ACHN (cell line): ENCODE results near the gene ZCCHC14.
"Not testable (repeated sequence)": the region's sequence is repeated elsewhere in the genome, so short reads cannot be mapped to it uniquely, and the experiment has no call there.

ENCODE experiments used
- DNase-seq: peaks from one replicate; pipeline ENCODE4 v3.0.0-alpha.2; 2015
- in situ Hi-C: cut with HindIII; loops from 2 replicates; pipeline ENCODE4 v1.10.0; 2017; ENCODE audit warnings: low sequenced_read_pairs, low pct_ligation_motif_present, low pct_unique_long_range_greater_than_20kb

ZCCHC14 gene

DNA sequence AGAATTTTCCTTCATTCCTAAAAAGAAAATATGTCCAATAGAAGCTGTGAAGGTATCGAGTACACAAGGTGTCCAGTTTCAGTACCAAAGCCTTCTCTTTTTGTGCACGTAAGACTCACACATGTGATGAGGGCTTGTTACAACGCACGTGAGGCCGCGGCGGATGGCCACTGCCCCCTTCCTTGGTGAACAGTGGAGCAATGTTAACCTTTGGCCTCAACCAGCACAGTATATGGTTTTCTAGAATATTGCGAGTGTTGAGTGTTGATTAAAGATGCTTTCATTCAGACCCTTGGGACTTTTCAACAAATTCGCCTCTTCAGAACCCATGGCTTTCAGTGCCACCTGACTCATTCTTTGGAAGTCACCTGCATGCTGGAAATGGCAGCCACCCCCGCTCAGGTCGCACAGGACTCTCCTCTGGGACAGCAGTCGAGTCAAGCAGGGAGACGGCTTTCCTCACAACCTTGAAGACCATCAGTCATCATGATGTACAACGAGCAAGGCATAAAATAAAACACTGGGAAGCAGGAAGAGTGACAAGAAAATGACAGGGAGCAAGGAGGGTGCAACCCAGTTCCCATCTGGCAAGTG lies 86.2 kb downstream of the ZCCHC14 start:
- in situ Hi-C loops = no loop called here

DNA sequence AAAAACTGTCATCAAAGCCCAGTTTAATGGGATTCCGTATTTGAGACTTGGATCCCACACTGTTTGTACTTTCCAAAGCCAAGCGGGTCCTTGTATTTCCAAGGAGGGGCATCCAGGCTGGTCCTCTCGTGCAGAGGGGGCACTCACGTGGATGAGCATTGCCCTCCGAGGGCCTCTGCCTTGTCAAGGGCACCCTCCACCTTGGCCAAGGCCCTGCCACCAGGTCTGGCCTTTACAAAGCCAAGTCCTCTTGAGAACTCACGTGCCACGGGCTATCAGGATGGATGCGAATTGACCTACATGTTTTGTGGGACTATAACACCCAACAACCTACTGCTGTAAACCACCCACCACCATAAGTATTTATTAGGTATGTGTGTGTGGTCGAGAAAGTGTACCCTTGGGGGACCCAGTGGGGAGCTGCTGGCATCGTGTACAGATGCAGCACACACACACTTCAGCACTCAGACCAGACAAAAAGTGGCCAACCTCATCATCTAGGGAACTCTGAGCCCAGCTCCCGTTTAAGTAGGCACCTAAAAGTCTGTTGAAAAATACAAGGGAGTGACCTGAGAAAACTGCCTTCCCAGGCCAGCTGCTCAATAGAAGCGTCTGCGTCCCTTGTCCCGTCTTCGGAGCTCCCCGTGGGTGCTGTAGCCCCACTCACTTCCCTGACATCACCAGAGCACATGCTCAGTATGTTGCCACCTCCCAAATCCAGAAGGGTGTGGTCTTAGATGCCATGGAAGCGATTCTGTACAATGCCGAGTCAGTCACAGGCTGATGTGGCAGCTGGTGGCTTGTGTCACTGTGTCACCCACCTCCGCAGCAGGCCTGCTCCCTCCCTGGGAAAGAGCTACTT lies 87.8 kb downstream of the ZCCHC14 start:
- no peak for DNase-seq
- in situ Hi-C loops = no loop called here

More for the DNA sequence above, 86.2 kb downstream of the ZCCHC14 start:
- DNase-seq = no peak

DNA sequence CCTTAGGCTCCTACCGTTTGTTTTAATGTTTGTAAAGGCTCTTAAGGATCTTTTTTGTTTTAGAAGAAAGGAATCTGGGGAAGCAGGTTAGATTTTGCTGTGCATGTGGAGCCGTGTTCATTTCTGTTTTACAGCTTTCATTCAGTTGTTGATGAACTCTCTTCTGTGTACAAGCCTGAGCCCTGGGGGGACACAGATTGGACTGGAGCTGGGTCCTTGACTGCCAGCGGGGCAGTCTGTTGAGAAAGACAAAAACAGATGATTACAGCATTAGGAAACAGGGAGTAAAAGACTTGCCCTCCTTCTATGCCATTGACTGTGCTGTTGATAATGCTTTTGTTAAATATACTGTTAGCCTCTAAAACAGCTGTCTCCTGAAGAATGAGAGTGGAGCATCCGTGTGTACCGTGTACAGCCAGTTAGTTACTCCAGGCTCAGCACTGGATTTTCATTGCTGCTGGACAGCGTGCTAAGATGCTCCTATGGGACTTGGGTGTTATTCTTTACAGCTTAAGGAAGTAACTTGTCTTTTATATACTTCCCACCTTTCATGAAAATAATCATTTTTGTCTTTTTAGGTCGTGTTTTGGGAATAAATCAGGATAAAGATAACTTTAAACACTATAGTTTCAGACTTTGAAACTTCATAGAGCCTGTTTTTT lies 97.5 kb downstream of the ZCCHC14 start:
- DNase-seq = no peak
- in situ Hi-C loops = no loop called here

DNA sequence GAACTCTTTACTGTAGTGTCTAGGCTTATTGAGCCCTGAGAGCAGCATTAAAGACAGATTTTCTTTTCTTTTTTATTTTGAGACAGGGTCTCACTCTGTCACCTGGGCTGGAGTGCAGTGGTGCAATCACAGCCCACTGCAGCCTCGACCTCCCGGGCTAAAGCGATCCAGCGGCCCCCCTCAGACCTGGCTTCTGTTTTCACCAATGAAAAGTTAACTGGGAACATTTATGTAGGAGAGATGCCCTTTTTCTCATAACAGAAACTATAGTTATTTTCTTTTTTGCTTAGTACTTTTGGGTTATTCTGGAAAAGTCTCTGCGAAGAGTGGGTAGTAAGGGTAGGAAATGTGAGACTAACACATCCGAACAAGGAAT lies 99.2 kb downstream of the ZCCHC14 start:
- DNase-seq = no peak

DNA sequence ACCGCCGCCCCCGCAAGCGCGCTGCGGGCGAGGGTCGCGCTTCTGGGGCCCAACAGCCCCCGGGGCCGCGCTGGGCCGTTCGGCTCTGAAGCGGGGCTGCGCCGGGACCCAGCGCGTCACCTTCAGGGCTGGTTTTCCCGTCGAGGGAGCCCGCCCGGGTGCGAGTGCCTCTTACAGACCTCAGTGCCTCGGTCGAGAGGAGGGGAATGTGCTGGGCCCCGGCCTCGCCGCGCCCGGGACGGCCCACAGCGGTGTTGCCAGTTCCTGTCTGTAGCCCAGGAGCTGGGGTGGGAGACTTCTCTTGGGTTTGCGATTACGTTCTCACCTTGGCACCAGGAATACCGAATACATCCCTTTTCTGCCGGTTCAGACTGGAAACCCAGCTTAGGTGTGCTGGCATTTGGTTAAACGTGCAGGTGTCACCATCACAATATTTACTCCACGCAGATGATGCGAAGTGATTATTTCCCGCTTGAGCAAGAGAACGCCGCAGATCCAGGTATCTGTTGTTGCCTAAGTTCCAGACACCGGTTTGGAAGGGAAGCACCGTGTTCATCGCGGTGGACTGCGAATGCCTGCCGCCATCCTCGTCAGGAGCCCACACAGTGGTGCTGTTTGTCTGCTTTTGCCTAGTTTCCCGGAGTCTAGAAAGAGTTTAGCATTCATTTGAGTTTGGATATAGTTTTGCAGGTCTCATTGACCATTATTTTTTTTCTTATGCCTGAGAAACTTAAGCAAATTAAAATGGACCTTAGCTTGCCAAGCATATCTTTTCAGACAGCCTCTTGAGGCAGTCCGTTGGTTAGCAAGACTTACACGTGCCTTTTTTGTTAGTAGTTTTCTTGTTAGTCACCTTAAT lies 99.8 kb downstream of the ZCCHC14 start:
- in situ Hi-C loops = no loop called here

More for the DNA sequence above, 99.2 kb downstream of the ZCCHC14 start:
- in situ Hi-C loops = no loop called here

DNA sequence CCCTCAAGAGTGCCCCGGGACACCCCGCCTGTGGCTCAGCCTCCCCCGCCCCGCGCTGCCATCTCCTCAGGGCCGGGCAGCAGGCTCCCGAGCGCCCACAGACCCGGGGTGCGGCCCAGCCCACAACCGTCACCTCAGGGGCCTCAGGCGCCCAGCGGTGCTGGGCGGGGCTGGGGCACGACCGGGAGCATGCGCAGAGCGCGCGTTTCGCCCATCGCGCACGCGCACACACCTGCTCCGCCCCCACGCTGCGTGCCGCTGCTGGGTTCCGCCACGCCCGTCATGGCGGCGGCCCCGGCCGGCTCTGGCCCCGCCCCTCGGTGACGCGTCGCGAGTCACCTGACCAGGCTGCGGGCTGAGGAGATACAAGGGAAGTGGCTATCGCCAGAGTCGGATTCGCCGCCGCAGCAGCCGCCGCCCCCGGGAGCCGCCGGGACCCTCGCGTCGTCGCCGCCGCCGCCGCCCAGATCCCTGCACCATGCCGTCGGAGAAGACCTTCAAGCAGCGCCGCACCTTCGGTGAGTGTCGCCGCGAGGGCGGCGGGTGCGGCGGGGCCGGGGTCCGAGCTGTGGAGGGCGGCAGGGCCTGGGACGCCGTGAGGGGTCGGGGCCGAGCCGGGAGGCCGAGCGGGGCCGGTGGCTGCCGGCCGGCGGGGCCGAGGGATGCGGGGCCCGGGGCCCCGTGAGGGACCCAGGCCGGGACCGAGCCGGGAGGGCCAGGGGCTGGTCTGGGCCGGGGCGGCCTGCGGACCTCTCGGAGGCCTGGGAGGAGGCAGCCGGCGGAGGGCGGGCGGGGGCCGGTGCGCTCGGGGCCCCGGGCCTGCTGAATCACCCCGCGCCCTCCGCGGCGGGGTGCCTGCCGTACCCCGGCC lies 100.6 kb downstream of the ZCCHC14 start, which contains the start of gene MAP1LC3B:
Gene MAP1LC3B, plus strand, starts transcription at position 387 of the 871 bp plus-strand sequence. Its CDS starts 92 bp downstream, at position 479.
- peak; percentile 97 for DNase-seq
- in situ Hi-C loops = no loop called here

More for the DNA sequence above, 99.8 kb downstream of the ZCCHC14 start:
- DNase-seq = peak; percentile 54

DNA sequence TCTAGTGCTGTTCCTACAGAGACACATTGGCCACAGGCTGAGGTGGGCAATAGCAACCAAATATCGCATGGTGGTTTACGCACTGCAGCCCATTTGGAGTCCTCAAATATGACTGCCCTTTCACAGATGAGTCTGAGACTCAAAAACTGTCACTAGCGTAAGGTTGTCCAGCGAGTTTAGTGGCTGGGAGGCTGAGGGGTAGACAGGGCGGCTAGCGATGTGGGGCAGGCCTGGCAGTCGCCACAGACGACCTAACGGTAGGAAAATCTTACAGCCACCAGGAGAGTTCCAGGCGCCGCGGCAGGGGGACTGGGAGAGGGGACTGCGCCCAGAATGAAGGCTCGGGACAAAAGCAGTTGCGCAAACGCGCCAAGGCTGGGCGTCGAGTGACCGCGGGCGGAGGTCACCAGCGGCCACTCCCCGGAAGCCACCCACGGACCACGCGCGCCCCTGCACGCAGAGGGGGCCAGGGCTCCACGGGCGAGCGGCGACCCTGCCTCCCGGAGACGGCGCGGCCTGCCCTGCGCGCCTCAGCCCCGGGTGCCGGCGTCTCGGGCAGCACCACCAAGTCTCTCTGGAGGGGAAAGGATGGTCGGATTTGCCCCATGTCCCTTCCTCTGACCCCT lies 101.4 kb downstream of the ZCCHC14 start:
- in situ Hi-C loops = no loop called here
- DNase-seq = peak; percentile 38

DNA sequence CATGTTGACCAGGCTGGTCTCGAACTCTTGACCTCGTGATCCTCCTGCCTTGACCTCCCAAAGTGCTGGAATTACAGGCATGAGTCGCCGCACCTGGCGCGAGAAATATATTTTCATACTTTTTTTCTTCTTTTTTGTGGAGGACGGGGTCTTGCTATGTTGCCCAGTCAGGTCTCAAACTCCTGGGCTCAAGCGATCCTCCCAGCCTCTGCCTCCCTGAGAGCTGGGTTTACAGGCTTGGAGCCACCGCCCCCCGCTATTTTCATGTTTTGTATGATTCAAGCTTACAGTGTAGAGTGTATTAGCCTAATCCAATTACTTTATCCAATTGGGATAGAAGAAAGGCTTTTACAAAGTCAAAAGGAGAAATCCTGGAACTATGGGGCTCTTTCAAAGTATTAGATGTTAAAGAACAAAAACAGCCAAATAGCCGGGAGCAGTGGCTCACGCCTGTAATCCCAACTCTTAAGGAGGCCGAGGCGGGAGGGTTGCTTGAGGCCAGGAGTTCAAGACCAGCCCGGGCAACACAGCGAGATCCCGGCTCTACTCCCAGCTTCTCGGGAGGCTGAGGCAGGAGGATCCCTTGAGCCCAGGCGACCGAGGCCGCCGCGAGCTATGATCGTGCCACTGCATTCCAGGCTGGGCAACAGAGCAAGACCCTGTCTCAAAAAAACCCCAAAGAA lies 102.0 kb downstream of the ZCCHC14 start:
- in situ Hi-C loops = no loop called here
- DNase-seq = no peak

DNA sequence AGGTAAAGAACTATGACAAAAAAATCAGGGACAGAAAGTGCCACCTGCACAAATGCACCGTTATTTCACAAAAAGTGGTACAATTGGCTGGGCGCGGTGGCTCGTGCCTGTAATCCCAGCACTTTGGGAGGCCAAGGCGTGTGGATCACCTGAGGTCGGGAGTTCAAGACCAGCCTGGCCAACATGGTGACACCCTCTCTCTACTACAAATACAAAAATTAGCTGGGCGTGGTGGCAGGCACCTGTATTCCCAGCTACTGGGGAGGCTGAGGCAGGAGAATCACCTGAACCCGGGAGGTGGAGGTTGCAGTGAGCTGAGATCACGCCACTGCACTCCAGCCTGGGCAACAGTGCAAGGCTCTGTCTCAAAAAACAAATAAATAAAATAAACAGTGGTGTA lies 102.9 kb downstream of the ZCCHC14 start:
- in situ Hi-C loops = not testable (repeated sequence)

DNA sequence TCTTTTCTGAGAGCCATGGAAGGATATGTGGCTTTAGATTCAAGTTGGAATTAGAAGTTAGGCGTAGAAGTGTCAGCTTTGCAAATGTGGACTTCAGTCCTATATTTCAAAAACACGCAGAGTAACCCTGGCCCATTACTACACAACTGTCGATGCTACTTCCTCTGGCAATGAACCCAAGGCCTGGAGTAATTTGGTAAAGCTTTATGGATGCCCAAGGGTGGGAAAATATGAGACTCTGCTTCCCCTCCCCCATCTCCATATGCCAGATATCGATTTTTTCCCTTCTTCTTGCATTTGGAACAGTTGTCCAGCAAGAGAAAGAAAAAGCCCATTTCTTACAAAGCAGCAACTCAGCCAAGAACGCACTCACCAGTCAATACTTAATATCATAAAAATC lies 103.6 kb downstream of the ZCCHC14 start:
- in situ Hi-C loops = no loop called here
- no peak for DNase-seq

More for the DNA sequence above, 102.9 kb downstream of the ZCCHC14 start:
- not testable (repeated sequence) for DNase-seq

DNA sequence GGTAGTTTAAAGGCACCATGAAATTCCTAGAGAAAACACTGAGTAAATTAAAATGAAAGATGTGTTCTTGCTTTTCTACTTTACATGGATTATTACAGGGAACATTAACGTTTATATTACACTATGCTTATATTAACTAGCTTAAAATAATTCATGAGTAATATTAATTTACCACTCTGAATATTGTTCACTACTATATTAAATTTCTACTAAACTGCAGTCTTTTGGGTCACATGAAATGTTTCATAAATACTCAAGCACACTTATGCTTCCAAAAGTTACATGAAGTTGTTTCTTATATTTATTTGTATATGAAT lies 104.0 kb downstream of the ZCCHC14 start:
- no peak for DNase-seq
- in situ Hi-C loops = no loop called here

DNA sequence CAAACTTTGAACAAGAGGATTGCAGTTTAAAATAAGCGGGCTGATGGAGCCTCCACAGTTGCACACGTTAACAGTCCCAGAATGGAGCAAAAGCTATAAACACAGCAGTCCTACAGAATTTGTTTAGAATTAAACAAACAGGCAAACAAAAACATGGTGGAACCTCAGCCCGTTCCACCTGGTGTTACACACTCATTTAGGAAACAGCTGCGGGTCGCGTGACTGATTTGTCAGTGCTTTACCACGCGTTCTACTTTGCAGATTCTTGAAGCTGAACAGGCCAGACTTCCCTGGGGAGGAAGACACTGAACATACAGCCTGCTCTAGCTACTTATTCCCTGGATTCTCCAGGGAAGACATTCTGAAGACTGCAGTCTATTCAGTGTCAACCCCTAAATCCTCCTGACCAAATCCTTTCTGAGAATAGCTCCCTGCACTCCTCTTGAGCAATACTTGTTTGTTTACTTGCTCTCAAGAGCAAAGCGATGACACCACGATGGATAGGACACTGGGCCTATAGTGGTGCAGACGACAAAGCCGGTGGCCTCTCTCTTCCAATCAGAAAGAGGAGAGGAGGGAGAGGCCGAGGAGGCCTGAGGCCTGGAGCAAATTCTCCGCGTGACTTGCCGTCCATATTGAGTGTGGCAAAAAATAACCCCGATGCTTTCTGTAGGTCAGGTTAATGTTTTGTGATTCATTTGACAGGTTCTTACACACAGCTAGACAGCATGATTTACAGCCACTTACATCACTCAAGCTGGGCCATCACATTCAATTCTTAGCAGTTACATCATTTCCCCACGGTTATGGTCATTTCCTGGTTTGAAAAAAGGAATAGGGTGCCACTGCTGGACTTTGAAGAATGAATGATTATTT lies 104.6 kb downstream of the ZCCHC14 start:
- in situ Hi-C loops = no loop called here
- DNase-seq = peak; percentile 100

DNA sequence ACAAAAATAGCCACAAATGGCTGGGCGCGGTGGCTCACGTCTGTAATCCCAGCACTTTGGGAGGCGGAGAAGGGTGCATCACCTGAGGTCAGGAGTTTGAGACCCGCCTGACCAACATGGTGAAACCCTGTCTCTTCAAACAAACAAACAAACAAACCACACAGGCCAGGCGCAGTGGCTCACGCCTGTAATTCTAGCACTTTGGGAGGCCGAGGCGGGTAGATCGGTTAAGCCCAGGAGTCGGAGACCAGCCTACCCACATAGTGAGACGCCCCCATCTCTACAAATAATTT lies 108.0 kb downstream of the ZCCHC14 start:
- DNase-seq, in situ Hi-C loops: not testable (repeated sequence)

DNA sequence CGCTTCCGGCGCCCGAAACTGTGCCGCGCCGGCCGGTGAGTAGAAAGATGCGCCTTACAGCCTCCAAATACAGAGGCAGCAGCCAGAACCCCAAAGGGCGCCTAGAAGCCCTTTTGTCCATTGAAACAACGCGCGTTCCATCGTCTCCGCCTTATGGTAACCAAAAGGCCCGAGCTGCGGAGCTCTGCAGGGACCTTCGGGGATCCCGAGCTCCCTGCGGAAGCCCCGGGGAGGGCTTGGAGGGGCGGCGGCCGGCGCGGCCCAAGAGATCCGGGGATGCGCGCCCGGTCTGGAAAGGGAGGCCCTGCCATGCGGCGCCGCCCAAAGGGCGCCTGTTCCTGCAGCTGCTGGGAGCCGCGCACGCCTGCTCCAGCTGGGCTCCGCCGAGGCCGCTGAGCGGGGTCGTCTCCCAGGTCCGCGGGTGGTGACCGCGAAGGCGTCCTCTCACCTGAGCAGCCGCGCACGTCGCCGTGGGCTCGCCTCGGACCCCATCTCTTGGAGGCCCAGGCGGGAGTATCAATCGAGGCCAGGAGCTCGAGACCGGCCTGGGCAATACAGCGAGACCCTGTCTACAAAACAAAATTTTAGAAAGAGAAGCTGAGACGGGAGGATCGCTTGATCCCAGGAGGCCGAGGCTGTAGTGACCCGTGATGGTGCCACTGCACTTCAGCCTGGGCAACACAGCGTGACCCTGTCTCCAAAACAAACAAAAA lies 108.5 kb downstream of the ZCCHC14 start:
- no peak for DNase-seq
- in situ Hi-C loops = no loop called here

DNA sequence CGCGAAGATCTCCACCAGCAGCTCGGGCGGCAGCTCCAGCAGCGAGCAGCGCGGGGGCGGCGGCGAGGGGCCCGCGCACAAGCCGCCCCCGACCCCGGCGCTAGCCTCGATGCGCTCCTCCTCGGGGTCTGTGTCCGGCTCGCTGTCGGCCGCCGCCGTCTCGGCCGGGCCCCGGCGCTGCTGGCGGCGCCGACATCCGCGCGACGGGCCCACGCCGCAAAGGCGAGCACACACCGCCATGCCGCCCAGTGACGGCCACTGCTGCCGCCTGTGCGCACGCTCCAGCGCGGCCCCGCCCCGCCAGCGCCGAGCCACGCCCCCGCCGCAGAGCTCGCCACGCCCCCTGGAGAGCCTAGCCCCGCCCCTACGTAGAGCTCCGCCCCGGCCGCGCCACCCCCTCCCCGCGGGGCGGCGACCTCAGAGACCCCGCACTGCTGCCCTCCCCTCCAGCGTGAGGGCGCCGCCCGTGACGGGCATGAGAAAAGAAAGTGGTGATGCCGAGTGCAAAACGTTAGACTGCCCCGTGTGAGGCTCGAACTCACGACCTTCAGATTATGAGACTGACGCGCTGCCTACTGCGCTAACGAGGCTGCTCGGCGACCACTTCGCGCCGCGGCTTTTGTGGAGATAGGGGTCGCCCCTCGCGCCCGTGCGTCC lies 109.2 kb downstream of the ZCCHC14 start, which contains the start of gene FBXO31:
Gene FBXO31, minus strand, starts transcription at position 272 of the 657 bp plus-strand sequence. Its CDS starts 32 bp downstream, at position 240.
- peak; percentile 90 for DNase-seq
- in situ Hi-C loops = no loop called here
